Activated CD8-positive, alpha-beta memory T cell treated with anti-CD3 and anti-CD28 coated beads, Interleukin-2, amount 50 U/mL, for 24 hours (primary cell): Measurements from ENCODE around the gene UPK1A.
"Not testable (repeated sequence)": the region's sequence is repeated elsewhere in the genome, so short reads cannot be mapped to it uniquely, and the experiment has no call there.

Experiments used
- DNase-seq: peaks from one replicate; pipeline ENCODE4 v3.0.0-alpha.2; 2020; ENCODE audit errors: extremely low read depth

UPK1A gene

DNA sequence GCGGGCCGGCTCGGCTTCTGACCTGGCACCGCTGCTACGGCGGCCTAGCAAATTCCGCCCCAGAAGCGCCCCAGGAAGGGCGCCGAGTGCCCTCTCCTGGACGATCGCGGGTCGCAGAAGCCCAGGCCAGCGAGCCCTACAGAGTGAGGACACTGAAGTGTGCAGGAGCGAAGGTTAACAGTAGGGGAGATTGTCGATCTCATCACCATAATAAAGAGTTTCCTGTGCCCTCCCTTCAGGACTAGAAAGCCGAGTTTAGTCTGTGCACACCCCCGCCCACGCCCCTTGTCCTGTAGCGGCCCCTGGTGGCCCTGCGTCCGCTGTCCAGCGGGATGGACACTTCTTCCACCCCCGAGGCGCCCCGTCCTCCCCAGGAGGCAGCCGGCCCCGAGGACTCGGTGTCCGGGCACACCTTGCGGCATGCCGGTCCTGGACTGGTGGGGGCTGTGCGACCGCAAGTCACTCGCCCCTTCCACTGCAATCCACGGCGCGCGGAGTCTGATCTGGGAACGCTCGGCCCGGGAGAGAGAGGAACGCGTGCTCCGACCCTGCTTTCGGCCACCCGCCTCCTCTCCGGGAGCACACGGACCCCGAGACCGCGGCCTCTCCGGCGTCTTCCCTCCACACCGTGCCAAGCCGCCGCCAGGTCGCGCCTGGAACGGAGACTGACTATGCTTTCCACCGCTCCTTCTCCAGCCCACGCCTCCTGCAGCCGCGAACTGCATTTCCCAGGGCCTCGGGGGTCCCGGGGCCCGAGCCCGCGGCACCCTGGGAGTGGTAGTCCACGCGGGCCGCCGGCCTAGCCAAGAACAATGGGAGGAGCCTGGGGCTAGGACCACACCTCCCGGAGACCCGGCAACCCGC lies 50.7 kb downstream of the UPK1A start:
- DNase-seq: peak; percentile 91

DNA sequence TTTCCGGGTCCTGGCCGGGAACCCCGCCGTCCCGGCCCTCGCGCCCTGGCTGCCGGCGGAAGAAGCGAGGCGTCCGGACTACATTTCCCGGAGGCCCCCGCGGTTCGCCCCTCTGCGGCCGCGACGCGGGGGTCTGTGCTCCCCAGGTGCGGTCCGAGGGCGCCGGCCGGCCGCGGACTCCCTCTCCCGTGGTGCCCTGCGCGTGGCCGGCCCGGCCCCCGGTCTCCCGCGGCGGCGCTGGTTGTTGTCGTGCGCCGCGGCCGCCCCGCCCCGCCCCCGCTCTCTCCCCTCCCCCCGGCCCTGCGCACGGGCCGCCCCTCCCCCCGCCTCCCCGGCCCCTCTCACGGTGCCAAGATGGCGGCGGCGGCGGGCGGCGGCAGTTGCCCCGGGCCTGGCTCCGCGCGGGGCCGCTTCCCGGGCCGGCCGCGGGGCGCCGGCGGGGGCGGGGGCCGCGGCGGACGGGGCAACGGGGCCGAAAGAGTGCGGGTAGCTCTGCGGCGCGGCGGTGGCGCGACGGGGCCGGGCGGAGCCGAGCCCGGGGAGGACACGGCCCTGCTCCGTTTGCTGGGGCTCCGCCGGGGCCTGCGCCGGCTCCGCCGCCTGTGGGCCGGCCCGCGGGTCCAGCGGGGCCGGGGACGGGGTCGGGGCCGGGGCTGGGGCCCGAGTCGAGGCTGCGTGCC lies 51.5 kb downstream of the UPK1A start, which contains the start of gene KMT2B:
KMT2B (plus strand) TSS at position 339 of the 680 bp plus-strand sequence; CDS start at position 355, 16 bp downstream.
- DNase-seq: no peak

DNA sequence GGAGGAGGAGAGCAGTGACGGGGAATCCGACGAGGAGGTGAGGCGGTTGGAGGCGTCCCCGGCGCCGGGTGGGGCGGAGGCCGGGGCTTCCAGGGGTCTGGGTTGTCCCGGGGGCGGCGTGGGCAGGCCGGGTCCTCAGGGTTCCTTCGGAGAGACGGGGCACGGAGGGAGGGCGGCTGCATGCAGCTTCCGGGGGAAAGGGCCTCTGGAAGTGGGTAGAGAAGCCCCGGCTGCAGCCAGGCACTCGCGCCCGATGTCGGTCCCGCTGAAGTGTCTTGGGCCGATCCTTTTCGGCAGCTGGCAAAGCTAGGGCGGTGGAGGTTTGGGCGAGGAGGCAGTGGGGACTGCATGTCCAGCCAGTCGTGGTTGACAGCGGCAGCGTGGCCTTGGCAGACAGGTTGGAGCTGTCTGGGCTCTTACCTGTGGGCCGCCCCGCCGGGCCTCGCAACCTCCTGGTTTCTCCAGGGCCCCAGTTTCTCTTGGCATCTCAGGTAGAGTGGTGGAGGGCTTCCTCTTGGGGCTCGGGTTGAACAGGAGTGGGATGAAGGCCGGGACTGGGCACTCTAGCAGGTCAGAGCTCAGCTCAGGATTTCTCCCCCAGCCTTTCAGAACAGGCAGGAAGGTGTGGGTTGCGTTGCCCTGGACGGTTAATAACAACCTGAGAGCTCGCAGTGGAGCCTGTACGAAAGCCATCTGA lies 52.2 kb downstream of the UPK1A start:
- DNase-seq: no peak

DNA sequence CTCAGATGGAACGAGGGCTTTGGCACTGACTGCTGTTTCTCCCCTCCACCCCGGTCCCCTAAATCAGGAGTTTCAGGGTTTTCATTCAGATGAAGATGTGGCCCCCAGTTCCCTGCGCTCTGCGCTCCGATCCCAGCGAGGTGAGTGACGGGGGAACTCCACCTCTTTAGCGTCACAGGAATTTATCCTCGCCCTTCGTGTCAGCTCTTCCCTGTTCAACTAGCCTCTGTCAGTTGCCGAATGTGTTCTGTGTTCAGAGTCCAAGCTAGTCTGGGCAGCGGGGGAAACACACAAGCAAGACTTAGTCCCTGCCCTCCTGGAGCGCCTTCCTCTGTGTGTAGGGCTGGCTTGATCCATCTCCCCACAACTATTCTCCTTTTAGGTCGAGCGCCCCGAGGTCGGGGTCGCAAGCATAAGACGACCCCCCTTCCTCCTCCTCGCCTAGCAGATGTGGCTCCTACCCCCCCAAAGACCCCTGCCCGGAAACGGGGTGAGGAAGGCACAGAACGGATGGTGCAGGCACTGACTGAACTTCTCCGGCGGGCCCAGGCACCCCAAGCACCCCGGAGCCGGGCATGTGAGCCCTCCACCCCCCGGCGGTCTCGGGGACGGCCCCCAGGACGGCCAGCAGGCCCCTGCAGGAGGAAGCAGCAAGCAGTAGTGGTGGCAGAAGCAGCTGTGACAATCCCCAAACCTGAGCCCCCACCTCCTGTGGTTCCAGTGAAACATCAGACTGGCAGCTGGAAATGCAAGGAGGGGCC lies 53.3 kb downstream of the UPK1A start:
- DNase-seq: no peak

DNA sequence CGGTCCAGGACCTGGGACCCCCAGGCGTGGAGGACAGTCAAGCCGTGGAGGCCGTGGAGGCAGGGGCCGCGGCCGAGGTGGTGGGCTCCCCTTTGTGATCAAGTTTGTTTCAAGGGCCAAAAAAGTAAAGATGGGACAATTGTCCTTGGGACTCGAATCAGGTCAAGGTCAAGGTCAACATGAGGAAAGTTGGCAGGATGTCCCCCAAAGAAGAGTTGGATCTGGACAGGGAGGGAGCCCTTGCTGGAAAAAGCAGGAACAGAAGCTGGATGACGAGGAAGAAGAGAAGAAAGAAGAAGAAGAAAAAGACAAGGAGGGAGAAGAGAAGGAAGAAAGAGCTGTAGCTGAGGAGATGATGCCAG lies 53.8 kb downstream of the UPK1A start:
- DNase-seq: no peak

DNA sequence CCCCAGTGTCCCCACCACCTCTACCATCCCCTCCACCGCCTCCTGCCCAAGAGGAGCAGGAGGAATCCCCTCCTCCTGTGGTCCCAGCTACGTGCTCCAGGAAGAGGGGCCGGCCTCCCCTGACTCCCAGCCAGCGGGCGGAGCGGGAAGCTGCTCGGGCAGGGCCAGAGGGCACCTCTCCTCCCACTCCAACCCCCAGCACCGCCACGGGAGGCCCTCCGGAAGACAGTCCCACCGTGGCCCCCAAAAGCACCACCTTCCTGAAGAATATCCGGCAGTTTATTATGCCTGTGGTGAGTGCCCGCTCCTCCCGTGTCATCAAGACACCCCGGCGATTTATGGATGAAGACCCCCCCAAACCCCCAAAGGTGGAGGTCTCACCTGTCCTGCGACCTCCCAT lies 54.3 kb downstream of the UPK1A start:
- no peak for DNase-seq

DNA sequence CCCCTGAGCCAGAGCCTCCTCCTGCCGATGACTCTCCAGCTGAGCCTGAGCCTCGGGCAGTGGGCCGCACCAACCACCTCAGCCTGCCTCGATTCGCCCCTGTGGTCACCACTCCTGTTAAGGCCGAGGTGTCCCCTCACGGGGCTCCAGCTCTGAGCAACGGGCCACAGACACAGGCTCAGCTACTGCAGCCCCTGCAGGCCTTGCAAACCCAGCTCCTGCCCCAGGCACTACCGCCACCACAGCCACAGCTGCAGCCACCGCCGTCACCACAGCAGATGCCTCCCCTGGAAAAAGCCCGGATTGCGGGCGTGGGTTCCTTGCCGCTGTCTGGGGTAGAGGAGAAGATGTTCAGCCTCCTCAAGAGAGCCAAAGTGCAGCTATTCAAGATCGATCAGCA lies 55.1 kb downstream of the UPK1A start:
- no peak for DNase-seq

DNA sequence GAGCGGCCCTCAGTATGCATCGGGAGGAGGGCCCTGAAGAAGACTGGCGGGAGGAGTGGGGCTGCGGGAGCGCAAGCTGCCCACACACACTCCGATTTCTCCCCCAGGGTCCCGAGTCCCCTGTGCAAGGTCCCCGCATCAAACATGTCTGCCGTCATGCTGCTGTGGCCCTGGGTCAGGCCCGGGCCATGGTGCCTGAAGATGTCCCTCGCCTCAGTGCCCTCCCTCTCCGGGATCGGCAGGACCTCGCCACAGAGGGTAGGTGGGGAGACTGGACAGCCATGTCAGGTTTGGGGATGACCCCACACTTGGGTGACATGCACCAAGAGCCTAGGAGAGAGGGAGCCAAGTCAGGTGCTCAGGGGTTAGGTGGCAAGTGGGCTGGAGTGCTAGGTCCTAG lies 56.1 kb downstream of the UPK1A start:
- no peak for DNase-seq

DNA sequence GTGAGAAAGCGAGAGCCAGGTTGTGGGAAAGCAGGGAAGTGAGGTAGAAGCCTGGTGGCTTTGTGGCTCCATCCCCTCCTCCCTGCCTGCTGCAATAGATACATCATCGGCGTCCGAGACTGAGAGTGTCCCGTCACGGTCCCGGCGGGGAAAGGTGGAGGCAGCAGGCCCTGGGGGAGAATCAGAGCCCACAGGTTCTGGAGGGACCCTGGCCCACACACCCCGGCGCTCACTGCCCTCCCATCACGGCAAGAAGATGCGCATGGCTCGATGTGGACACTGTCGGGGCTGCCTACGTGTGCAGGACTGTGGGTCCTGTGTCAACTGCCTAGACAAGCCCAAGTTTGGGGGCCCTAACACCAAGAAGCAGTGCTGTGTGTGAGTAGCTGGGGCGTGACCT lies 56.6 kb downstream of the UPK1A start:
- no peak for DNase-seq

DNA sequence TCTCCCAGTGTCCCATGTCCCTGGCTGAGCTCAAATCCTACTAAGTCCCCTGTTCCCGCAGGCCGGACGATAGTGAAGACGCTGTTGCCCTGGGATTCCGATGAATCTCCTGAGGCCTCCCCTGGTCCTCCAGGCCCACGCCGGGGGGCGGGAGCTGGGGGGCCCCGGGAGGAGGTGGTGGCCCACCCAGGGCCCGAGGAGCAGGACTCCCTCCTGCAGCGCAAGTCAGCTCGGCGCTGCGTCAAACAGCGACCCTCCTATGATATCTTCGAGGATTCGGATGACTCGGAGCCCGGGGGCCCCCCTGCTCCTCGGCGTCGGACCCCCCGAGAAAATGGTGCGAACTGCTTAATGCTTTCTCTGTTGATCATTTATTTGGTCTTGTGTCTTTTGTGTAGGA lies 57.4 kb downstream of the UPK1A start:
- no peak for DNase-seq

DNA sequence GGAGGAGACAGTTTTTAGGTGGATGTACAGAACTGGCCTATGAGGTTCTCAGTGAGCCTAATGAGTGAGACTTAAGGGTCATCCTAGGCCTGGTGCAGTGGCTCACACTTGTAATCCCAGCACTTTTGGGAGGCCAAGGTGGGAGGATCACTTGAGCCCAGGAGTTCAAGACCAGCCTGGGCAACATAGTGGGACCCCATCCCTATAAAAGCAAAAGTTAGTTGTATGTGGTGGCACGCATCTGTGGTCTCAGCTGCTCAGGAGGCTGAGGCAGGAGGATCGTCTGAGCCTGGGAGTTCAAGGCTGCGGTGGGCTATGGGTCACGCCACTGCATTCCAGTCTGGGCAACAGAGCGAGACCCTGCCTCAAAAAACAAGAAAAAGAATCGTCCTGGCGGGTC lies 57.8 kb downstream of the UPK1A start:
- DNase-seq: not testable (repeated sequence)

DNA sequence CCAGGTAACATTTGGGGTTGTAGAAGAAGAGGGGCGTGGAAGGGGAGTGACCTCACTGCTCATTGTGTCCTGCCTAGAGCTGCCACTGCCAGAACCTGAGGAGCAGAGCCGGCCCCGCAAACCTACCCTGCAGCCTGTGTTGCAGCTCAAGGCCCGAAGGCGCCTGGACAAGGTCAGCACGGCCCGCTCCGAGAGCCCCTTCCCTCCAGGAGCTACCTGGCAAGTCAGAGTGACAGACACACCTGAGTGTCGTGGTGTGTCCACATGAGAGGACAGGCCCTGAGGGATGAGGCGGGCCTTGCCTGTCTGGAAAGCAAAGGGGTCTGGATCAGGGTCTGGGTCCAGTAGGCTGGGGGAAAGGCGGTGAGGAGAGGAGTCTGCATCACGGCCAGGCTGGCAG lies 58.2 kb downstream of the UPK1A start:
- no peak for DNase-seq

DNA sequence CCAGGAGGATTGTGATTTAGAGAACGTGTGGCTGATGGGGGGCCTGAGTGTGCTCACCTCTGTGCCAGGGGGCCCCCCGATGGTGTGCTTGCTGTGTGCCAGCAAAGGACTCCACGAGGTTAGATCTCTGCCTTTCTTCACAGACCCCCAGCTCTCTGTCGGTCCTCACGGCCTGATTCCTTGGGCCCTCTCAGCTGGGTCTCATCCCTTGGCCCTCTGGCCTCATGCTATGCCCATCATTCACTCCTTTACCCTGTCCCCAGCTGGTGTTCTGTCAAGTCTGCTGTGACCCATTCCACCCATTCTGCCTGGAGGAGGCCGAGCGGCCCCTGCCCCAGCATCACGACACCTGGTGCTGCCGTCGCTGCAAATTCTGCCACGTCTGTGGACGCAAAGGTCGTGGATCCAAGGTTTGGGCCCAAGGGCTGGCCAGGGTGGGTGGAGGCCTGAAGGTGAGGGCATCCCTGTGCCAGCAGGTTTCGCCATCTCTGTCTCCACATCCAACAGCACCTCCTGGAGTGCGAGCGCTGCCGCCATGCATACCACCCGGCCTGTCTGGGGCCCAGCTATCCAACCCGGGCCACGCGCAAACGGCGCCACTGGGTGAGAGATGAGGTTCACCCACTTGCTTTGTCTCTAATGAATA lies 59.0 kb downstream of the UPK1A start:
- no peak for DNase-seq

DNA sequence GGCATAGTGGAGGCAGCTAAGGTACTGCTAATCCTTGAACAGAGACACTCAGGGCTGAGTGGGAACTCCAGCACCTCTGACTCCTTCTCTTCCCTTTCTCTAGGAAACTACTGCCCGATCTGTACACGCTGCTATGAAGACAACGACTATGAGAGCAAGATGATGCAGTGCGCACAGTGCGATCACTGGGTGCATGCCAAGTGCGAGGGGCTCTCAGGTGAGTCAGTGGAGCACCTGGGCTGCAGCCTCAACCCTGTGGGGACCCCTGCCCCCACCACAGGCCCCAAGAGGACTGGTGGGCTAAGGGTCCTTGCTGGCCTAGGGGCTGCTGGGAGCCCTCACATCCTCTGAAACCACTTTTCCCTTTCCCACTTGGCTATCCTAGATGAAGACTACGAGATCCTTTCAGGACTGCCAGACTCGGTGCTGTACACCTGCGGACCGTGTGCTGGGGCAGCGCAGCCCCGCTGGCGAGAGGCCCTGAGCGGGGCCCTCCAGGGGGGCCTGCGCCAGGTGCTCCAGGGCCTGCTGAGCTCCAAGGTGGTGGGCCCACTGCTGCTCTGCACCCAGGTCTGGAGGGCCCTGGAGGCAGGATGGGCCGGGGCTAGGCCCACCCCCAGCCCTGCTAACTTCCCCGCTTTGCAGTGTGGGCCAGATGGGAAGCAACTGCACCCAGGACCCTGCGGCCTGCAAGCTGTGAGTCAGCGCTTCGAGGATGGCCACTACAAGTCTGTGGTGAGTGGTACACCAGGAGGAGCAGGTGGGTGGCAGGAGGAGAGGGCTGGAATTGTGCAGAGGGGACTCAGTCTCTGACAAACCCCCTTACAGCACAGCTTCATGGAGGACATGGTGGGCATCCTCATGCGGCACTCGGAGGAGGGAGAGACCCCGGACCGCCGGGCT lies 61.0 kb downstream of the UPK1A start:
- DNase-seq: no peak
